HEK293 (cell line): ENCODE data around the gene CRY2.

Source experiments
- TRIM28 ChIP-seq: IDR thresholded peaks from 2 replicates; pipeline ENCODE4 v1.6.1; 2011; ENCODE audit warnings: low read length, control low read depth, borderline replicate concordance
- ZNF175 ChIP-seq: fragments of 450-650 bp; formaldehyde crosslinking; IDR thresholded peaks from 2 replicates; pipeline ENCODE4 v1.5.1; 2016; ENCODE audit warnings: missing biosample characterization, missing genetic modification characterization
- ZNF274 ChIP-seq, 2 experiments: fragments of 200-500 bp in 1 of 2; fragments of 450-650 bp in 1 of 2; sonication (Bioruptor generic) in 1 of 2; formaldehyde crosslinking in 1 of 2; IDR thresholded peaks; 2 replicates each; pipeline versions ENCODE4 v1.5.1 to v1.6.1; 2014 to 2016; ENCODE audit warnings: borderline replicate concordance in 1 of 2, inconsistent platforms in 1 of 2, low read length in 1 of 2, missing biosample characterization in 1 of 2, missing genetic modification characterization in 1 of 2
- ZNF660 ChIP-seq: fragments of 450-650 bp; IDR thresholded peaks from 2 replicates; pipeline ENCODE4 v1.5.1; 2018; ENCODE audit warnings: missing biosample characterization, mild to moderate bottlenecking, missing genetic modification characterization
- ZNF791 ChIP-seq: fragments of 450-650 bp; formaldehyde crosslinking; IDR thresholded peaks from 2 replicates; pipeline ENCODE4 v1.5.1; 2016; ENCODE audit warnings: missing biosample characterization, missing genetic modification characterization
- TF ChIP-seq, protein P1 (sequence below): fragments of 450-650 bp; formaldehyde crosslinking; IDR thresholded peaks from 2 replicates; pipeline ENCODE4 v1.5.1; 2016; ENCODE audit warnings: missing biosample characterization, missing genetic modification characterization

DNA sequence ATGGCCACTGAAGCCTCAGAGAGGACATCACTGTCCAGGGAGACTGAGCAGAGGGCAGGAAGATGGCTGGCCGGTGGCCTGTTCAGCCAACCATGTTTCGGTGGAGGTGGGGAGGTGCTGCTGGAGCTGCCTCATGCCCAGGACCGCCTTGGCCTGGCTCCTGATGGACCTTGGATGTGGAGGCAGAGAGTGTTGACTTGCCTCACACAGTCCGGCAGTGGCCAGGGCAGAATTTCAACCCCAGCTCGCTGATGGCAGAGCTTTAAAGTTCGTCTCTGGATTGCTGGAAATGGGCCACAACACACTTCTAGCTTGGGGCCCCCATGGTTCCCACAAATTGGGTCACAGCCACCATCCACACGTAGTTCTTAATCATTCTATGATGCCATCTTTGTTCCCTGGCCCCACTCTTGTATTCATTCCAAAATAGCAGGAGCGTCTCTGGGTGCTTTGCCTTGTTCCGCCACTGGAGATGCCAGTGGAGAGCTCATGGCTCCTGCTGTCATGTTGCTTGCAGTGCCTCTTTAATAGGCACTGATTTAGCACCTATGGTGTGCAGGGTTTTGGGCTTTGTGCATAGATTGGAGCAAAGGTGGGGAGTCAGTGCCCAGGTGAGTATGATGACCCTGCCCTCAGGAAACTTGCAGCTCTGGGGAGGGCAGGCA is 43.7 kb downstream of the CRY2 start:
- TF ChIP-seq, protein P1, sequence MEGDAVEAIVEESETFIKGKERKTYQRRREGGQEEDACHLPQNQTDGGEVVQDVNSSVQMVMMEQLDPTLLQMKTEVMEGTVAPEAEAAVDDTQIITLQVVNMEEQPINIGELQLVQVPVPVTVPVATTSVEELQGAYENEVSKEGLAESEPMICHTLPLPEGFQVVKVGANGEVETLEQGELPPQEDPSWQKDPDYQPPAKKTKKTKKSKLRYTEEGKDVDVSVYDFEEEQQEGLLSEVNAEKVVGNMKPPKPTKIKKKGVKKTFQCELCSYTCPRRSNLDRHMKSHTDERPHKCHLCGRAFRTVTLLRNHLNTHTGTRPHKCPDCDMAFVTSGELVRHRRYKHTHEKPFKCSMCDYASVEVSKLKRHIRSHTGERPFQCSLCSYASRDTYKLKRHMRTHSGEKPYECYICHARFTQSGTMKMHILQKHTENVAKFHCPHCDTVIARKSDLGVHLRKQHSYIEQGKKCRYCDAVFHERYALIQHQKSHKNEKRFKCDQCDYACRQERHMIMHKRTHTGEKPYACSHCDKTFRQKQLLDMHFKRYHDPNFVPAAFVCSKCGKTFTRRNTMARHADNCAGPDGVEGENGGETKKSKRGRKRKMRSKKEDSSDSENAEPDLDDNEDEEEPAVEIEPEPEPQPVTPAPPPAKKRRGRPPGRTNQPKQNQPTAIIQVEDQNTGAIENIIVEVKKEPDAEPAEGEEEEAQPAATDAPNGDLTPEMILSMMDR = no peak
- TF ChIP-seq ZNF175 (tag by site-specific recombination) = no peak
- TF ChIP-seq ZNF791 (tag by site-specific recombination) = no peak
- TF ChIP-seq TRIM28 = no peak
- TF ChIP-seq ZNF274 (IDR thresholded peaks at IDR 0.05; ENCODE audit: low read length) = no peak
- no peak for TF ChIP-seq ZNF274 (tag by site-specific recombination; IDR thresholded peaks at IDR 0.05; ENCODE audit: borderline replicate concordance)
- no peak for TF ChIP-seq ZNF660 (tag by site-specific recombination)
